Panc1 (cell line): ENCODE results near the gene ZFAND3. TPM values are rescaled to one million over a fixed set of nuclear protein-coding genes. Genes with fewer than 3 reads are reported as not detected.

Experiments used
- ATAC-seq: fragments of 200-7000 bp; cut with Tn5 transposase; 2 replicates; pipeline ENCODE4 v1.9.1; 2020; ENCODE audit warnings: mild to moderate bottlenecking, moderate library complexity
- BruUV-seq: library from RNA; stranded (reverse); fragments of 400-500 nt; replicated peaks from 2 replicates; lab custom pipeline; 2021; lab: Mats Ljungman, UMichigan
- CTCF ChIA-PET: fragments of 300-600 bp; sonication (Branson Sonifier 250); formaldehyde crosslinking; loops from one replicate; lab custom pipeline; 2022; ENCODE audit warnings: antibody characterized with exemption; lab: Charles Lee
- POLR2A ChIA-PET: fragments of 300-600 bp; sonication (Branson Sonifier 250); formaldehyde crosslinking; loops from one replicate; lab custom pipeline; 2022; ENCODE audit warnings: antibody characterized with exemption; lab: Charles Lee
- DNase-seq: peaks from one replicate; pipeline ENCODE4 v3.0.0-alpha.2; 2010; ENCODE audit warnings: low read depth, low spot score
- H3K27ac ChIP-seq: 2 replicates; pipeline ENCODE4 v1.5.1; 2011; ENCODE audit warnings: mild to moderate bottlenecking, low read length, inconsistent platforms
- H3K27me3 ChIP-seq: fragments of 200-500 bp; sonication (Bioruptor generic); 2 replicates; pipeline ENCODE4 v1.6.0; 2014; ENCODE audit warnings: low read length, inconsistent platforms; ENCODE audit not compliant: control insufficient read depth, insufficient read depth
- H3K36me3 ChIP-seq: fragments of 200-500 bp; sonication (Bioruptor generic); 2 replicates; pipeline ENCODE4 v1.5.1; 2014; ENCODE audit warnings: inconsistent platforms, mild to moderate bottlenecking, low read length, moderate library complexity; ENCODE audit not compliant: control insufficient read depth, insufficient read depth
- H3K4me1 ChIP-seq: 2 replicates; pipeline ENCODE4 v1.5.1; 2011; ENCODE audit warnings: inconsistent platforms, mild to moderate bottlenecking, low read length, moderate library complexity; ENCODE audit not compliant: control insufficient read depth, insufficient read depth
- H3K4me3 ChIP-seq, 2 experiments: 2 replicates each; pipeline ENCODE4 v1.5.1; 2011 to 2012; ENCODE audit warnings: low read depth in 2 of 2, low read length in 2 of 2, mild to moderate bottlenecking in 2 of 2, inconsistent platforms in 1 of 2, moderate library complexity in 1 of 2
- H3K9me3 ChIP-seq: fragments of 200-500 bp; sonication (Bioruptor generic); 2 replicates; pipeline ENCODE4 v1.5.1; 2014; ENCODE audit warnings: low read depth, mild to moderate bottlenecking, inconsistent platforms, low read length, moderate library complexity; ENCODE audit not compliant: control insufficient read depth, insufficient read depth
- POLR2AphosphoS5 ChIP-seq: IDR thresholded peaks from 2 replicates; pipeline ENCODE4 v1.6.1; 2012; ENCODE audit warnings: mild to moderate bottlenecking, low read depth, low read length, moderate library complexity
- SIN3A ChIP-seq: IDR thresholded peaks from 2 replicates; pipeline ENCODE4 v1.6.1; 2012; ENCODE audit warnings: low read depth, mild to moderate bottlenecking, low read length, moderate library complexity, borderline replicate concordance; ENCODE audit not compliant: insufficient read depth
- TCF7L2 ChIP-seq: IDR thresholded peaks from 2 replicates; pipeline ENCODE4 v1.6.1; 2011; ENCODE audit warnings: mild to moderate bottlenecking, low read depth, low read length, inconsistent platforms
- in situ Hi-C: cut with HindIII; loops from 2 replicates; pipeline ENCODE4 v1.10.0; 2016; ENCODE audit warnings: low sequenced_read_pairs, low pct_unique_long_range_greater_than_20kb
- intact Hi-C: fragments of 100-400 bp; cut with micrococcal nuclease; formaldehyde crosslinking; loops from one replicate; pipeline ENCODE4 v1.10.0; 2022; ENCODE audit not compliant: unreplicated experiment
- total RNA-seq: library from RNA; stranded (reverse); gene quantifications from one replicate; pipeline ENCODE4 v1.2.1, GENCODE V29; 2021; ENCODE audit not compliant: unreplicated experiment
- TF ChIP-seq, protein P1 (sequence below): fragments of 450-650 bp; IDR thresholded peaks from 2 replicates; pipeline ENCODE4 v1.5.1; 2017; ENCODE audit warnings: mild to moderate bottlenecking
- TF ChIP-seq, protein P2 (sequence below), 2 experiments: IDR thresholded peaks; 2 replicates each; pipeline ENCODE4 v1.6.1; 2011 to 2012; ENCODE audit warnings: low read depth in 2 of 2, control low read depth in 1 of 2, low read length in 1 of 2, mild to moderate bottlenecking in 1 of 2, moderate library complexity in 1 of 2; ENCODE audit not compliant: insufficient read depth in 1 of 2

The ZFAND3 gene
- total RNA-seq, 1 experiment from 2014 or later = 95.9 TPM

DNA sequence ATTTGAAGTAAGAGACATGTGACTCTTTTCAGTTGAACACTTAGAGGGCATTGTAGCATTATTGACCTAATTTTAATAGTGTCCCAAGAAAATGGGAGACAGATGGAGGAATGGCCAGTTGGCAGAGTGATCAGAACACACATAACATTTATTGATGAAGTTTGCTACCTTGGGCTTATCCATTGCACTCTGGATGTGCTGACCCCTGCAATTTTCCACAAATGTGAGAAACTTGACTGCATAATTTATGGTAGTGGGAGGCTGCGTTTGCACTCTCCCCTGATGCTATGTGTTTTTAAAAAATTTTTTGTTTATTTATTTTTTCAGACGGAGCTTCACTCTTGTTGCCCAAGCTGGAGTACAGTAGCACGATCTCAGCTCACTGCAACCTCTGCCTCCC is 95.9 kb downstream of the ZFAND3 start:
- BruUV-seq = no TSS peak
- H3K27me3 ChIP-seq = no peaks in the 10 kb centered on the region
- no peak overlapping the region for H3K4me3 ChIP-seq
- in situ Hi-C loops = no loop called here
- intact Hi-C loops = no loop called here
- DNase-seq (no peak), ATAC-seq (no peak)
- CTCF ChIA-PET = interaction anchor here (0.7 kb wide), 1 partner anchor 546 kb away, joined by 4 read pairs; no protein-coding TSS in a partner anchor
- no peaks in the 10 kb centered on the region for H3K9me3 ChIP-seq
- POLR2A ChIA-PET = no interaction called here
- no peak overlapping the region for H3K27ac ChIP-seq
- TF ChIP-seq SIN3A = no peak
- TF ChIP-seq, protein P1, sequence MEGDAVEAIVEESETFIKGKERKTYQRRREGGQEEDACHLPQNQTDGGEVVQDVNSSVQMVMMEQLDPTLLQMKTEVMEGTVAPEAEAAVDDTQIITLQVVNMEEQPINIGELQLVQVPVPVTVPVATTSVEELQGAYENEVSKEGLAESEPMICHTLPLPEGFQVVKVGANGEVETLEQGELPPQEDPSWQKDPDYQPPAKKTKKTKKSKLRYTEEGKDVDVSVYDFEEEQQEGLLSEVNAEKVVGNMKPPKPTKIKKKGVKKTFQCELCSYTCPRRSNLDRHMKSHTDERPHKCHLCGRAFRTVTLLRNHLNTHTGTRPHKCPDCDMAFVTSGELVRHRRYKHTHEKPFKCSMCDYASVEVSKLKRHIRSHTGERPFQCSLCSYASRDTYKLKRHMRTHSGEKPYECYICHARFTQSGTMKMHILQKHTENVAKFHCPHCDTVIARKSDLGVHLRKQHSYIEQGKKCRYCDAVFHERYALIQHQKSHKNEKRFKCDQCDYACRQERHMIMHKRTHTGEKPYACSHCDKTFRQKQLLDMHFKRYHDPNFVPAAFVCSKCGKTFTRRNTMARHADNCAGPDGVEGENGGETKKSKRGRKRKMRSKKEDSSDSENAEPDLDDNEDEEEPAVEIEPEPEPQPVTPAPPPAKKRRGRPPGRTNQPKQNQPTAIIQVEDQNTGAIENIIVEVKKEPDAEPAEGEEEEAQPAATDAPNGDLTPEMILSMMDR = no peak
- no peak for TF ChIP-seq POLR2AphosphoS5
- TF ChIP-seq TCF7L2 = no peak
- TF ChIP-seq, protein P2, sequence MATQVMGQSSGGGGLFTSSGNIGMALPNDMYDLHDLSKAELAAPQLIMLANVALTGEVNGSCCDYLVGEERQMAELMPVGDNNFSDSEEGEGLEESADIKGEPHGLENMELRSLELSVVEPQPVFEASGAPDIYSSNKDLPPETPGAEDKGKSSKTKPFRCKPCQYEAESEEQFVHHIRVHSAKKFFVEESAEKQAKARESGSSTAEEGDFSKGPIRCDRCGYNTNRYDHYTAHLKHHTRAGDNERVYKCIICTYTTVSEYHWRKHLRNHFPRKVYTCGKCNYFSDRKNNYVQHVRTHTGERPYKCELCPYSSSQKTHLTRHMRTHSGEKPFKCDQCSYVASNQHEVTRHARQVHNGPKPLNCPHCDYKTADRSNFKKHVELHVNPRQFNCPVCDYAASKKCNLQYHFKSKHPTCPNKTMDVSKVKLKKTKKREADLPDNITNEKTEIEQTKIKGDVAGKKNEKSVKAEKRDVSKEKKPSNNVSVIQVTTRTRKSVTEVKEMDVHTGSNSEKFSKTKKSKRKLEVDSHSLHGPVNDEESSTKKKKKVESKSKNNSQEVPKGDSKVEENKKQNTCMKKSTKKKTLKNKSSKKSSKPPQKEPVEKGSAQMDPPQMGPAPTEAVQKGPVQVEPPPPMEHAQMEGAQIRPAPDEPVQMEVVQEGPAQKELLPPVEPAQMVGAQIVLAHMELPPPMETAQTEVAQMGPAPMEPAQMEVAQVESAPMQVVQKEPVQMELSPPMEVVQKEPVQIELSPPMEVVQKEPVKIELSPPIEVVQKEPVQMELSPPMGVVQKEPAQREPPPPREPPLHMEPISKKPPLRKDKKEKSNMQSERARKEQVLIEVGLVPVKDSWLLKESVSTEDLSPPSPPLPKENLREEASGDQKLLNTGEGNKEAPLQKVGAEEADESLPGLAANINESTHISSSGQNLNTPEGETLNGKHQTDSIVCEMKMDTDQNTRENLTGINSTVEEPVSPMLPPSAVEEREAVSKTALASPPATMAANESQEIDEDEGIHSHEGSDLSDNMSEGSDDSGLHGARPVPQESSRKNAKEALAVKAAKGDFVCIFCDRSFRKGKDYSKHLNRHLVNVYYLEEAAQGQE (IDR thresholded peaks at IDR 0.05; ENCODE audit: insufficient read depth in 1 of 2, low read depth in 2 of 2, low read length in 1 of 2) = no peak
- H3K36me3 ChIP-seq = no peaks in the 10 kb centered on the region
- peaks cover 3% of the 10 kb centered on the region; the same call in 1 of the 2 replicates for H3K4me1 ChIP-seq

DNA sequence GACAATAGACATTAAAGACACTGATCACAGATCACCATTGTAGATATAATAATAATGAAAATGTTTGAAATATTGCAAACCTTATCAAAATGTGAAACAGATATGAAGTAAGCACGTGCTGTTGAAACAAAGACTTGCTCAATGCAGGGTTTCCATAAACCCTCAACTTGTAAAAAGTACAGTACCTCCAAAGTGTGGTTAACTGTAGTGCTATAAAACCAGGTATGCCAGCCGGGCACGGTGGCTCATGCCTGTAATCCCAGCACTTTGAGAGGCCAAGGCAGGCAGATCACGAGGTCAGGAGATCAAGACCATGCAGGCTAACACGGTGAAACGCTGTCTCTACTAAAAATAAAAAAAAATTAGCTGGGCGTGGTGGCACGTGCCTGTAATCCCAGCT is 96.6 kb downstream of the ZFAND3 start:
- H3K9me3 ChIP-seq = no peaks in the 10 kb centered on the region
- no peaks in the 10 kb centered on the region for H3K36me3 ChIP-seq
- in situ Hi-C loops = no loop called here
- no peaks in the 10 kb centered on the region for H3K27me3 ChIP-seq
- BruUV-seq = no TSS peak
- peaks cover 7% of the 10 kb centered on the region; the same call in 1 of the 2 replicates for H3K4me1 ChIP-seq
- no peak for TF ChIP-seq SIN3A
- POLR2A ChIA-PET = no interaction called here
- no peak overlapping the region for H3K4me3 ChIP-seq
- no peak for DNase-seq
- no peak overlapping the region for H3K27ac ChIP-seq
- CTCF ChIA-PET = interaction anchor here (0.5 to 0.7 kb wide), 2 partner anchors 56 to 545 kb away, joined by 4 to 5 read pairs; no protein-coding TSS in a partner anchor
- intact Hi-C loops = no loop called here
- no peak for ATAC-seq

DNA sequence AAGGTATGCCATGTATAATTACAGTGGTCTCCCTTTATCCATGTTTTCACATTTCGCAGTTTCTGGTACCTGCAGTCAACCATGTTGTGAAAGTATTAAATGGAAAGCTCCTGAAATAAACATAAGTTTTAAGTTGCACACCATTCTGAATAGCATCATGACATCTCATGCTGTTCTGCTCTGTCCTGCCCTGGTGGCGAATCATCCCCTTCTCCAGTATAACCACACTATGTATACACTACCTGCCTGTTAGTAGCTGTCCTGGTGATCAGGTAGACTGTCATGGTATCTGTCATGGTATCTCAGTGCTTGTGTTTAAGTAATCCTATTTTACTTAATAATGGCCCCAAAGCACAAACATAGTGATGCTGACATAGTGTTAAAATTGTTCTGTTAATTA is 97.1 kb downstream of the ZFAND3 start:
- intact Hi-C loops (no loop called here), in situ Hi-C loops (no loop called here)
- Histone ChIP-seq H3K4me3 (no peak overlapping the region), H3K9me3 (no peaks in the 10 kb centered on the region), H3K27me3 (no peaks in the 10 kb centered on the region), H3K27ac (no peak overlapping the region), H3K36me3 (no peaks in the 10 kb centered on the region), H3K4me1 (peaks cover 7% of the 10 kb centered on the region; the same call in 1 of the 2 replicates)
- POLR2A ChIA-PET = no interaction called here
- CTCF ChIA-PET = interaction anchor here (0.5 kb wide), 1 partner anchor 57 kb away, joined by 5 read pairs; no protein-coding TSS in a partner anchor
- no TSS peak for BruUV-seq
- TF ChIP-seq, protein P1 = no peak
- TF ChIP-seq, protein P2 (IDR thresholded peaks at IDR 0.05; ENCODE audit: insufficient read depth in 1 of 2, low read depth in 2 of 2, low read length in 1 of 2) = no peak
- TF ChIP-seq TCF7L2 = no peak
- no peak for TF ChIP-seq SIN3A
- TF ChIP-seq POLR2AphosphoS5 = no peak
- DNase-seq (no peak), ATAC-seq (no peak)
